ENCODE data around the gene TMEM259.

The TMEM259 gene

DNA sequence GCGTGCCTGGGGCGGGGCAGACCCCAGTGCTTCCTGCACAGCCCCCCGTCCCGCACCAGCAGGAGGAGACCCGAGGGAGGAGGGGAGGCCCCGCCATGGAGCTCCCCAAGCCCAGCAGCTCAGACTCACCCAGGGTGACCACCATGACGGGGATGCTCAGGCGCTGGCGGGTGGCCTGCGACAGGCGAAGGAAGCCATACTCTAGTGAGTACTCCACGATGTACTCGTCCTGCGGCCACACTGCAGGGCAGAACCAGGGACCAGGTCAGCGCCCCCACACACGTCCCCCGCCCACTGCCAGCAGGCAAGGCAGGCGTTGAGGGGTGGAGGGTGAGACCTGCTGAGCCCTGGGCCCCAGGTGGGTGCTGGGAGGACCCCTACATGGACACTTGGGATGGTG is 8.6 kb downstream of the TMEM259 start:
- TF ChIP-seq RAD21 (IDR thresholded peaks at IDR 0.05; ENCODE audit: low read depth) (no peak), CEBPB (IDR thresholded peaks at IDR 0.05) (no peak), EP300 (IDR thresholded peaks at IDR 0.05; ENCODE audit: borderline replicate concordance) (no peak), ZBTB7A (IDR thresholded peaks at IDR 0.05; ENCODE audit: low read depth) (no peak), EGR1 (IDR thresholded peaks at IDR 0.05) (no peak), YY1 (IDR thresholded peaks at IDR 0.05; ENCODE audit: low read depth) (no peak), TAF1 (IDR thresholded peaks at IDR 0.05; ENCODE audit: low read depth) (no peak), CREB1 (IDR thresholded peaks at IDR 0.05; ENCODE audit: low read depth) (no peak), FOXM1 (IDR thresholded peaks at IDR 0.05; ENCODE audit: borderline replicate concordance, low read depth) (no peak), TEAD4 (IDR thresholded peaks at IDR 0.05) (no peak), NFIC (IDR thresholded peaks at IDR 0.05) (no peak), TCF12 (IDR thresholded peaks at IDR 0.05; ENCODE audit: low read depth) (no peak)
- TF ChIP-seq, protein P1, sequence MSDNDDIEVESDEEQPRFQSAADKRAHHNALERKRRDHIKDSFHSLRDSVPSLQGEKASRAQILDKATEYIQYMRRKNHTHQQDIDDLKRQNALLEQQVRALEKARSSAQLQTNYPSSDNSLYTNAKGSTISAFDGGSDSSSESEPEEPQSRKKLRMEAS (IDR thresholded peaks at IDR 0.05) = no peak
- TF ChIP-seq, protein P2, sequence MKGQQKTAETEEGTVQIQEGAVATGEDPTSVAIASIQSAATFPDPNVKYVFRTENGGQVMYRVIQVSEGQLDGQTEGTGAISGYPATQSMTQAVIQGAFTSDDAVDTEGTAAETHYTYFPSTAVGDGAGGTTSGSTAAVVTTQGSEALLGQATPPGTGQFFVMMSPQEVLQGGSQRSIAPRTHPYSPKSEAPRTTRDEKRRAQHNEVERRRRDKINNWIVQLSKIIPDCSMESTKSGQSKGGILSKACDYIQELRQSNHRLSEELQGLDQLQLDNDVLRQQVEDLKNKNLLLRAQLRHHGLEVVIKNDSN (IDR thresholded peaks at IDR 0.05) = no peak
- TF ChIP-seq, protein P3, sequence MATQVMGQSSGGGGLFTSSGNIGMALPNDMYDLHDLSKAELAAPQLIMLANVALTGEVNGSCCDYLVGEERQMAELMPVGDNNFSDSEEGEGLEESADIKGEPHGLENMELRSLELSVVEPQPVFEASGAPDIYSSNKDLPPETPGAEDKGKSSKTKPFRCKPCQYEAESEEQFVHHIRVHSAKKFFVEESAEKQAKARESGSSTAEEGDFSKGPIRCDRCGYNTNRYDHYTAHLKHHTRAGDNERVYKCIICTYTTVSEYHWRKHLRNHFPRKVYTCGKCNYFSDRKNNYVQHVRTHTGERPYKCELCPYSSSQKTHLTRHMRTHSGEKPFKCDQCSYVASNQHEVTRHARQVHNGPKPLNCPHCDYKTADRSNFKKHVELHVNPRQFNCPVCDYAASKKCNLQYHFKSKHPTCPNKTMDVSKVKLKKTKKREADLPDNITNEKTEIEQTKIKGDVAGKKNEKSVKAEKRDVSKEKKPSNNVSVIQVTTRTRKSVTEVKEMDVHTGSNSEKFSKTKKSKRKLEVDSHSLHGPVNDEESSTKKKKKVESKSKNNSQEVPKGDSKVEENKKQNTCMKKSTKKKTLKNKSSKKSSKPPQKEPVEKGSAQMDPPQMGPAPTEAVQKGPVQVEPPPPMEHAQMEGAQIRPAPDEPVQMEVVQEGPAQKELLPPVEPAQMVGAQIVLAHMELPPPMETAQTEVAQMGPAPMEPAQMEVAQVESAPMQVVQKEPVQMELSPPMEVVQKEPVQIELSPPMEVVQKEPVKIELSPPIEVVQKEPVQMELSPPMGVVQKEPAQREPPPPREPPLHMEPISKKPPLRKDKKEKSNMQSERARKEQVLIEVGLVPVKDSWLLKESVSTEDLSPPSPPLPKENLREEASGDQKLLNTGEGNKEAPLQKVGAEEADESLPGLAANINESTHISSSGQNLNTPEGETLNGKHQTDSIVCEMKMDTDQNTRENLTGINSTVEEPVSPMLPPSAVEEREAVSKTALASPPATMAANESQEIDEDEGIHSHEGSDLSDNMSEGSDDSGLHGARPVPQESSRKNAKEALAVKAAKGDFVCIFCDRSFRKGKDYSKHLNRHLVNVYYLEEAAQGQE (IDR thresholded peaks at IDR 0.05; ENCODE audit: low read depth) = no peak

DNA sequence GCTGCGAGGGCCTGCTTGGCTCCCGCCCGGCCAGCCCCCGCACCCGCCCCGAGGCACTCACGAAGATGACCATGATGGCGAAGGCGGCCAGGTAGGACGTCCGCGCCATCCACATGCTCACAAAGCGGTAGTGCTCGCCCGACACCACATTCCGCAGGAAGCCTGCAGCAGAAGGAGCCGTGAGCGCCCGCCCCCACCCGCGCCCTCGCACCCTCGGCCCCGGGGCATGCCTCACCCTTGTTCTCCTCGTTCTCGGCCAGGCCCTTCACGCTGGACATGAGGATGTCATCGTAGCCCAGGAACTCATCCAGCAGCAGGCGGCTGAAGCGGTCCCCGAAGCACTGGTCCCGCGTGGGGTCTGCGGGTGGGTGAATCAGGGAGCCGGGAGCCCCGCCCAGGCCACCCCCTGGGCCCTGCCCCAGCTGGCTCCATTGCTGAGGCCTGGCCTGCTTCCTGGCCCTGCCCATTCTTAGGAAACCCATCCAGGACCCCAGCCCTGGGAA is 9.0 kb downstream of the TMEM259 start:
- TF ChIP-seq EGR1 (IDR thresholded peaks at IDR 0.05) (no peak), NFIC (IDR thresholded peaks at IDR 0.05) (no peak), CREB1 (IDR thresholded peaks at IDR 0.05; ENCODE audit: low read depth) (no peak), YY1 (IDR thresholded peaks at IDR 0.05; ENCODE audit: low read depth) (no peak), EP300 (IDR thresholded peaks at IDR 0.05; ENCODE audit: borderline replicate concordance) (no peak), TEAD4 (IDR thresholded peaks at IDR 0.05) (no peak)
- TF ChIP-seq, protein P3 (IDR thresholded peaks at IDR 0.05; ENCODE audit: low read depth) = no peak

DNA sequence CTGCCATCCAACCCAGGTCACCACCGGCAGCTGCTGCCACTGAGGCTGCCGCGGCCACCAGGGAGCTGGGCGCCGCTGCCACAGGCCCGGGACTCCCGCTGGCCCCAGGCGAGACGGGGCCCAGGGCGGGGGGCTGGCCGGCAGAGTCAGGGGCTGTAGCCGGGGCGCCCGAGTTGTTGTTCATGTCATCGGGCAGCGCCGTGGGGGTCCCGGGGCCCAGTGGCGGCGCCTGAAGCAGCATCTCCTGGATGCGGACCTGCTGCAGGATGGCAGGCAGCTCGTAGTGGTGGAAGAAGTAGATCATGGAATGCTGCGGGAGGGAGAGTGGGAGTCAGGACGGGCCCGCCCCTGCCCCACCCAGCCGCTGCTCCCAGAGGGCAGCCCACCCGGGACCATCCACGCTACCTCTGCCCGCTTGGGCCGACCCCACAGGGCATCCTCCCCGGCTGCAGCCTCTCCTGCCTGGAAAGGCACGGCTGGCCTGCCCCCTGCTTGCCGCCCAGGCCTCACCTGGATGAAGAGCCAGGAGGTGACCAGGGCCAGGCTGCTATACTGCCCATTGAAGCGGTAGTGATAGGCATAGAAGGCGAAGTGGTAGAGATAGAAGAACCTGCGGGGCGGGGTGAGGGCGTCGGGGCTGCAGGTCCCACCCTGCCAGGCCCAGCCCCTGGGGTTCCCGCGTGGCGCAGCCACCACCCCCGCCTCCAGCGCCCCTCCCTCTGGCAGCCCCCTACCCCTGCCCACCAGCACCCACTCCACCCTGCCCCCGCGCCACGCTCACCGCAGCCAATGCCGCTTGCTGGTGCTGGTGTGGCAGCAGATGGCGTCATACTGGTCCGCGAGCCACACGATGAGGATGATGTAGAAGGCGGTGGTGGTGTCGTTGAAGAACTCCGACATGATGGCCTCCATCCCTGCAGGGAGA is 10.1 kb downstream of the TMEM259 start:
- TF ChIP-seq EP300 (IDR thresholded peaks at IDR 0.05; ENCODE audit: borderline replicate concordance) = no peak
- no peak for TF ChIP-seq ZBTB7A (IDR thresholded peaks at IDR 0.05; ENCODE audit: low read depth)
- no peak for TF ChIP-seq TCF12 (IDR thresholded peaks at IDR 0.05; ENCODE audit: low read depth)
- TF ChIP-seq EGR1 (IDR thresholded peaks at IDR 0.05) = no peak
- TF ChIP-seq RAD21 (IDR thresholded peaks at IDR 0.05; ENCODE audit: low read depth) = no peak
- TF ChIP-seq TEAD4 (IDR thresholded peaks at IDR 0.05) = no peak
- TF ChIP-seq, protein P3 (IDR thresholded peaks at IDR 0.05; ENCODE audit: low read depth) = no peak
- TF ChIP-seq, protein P2 (IDR thresholded peaks at IDR 0.05) = no peak
- TF ChIP-seq YY1 (IDR thresholded peaks at IDR 0.05; ENCODE audit: low read depth) = no peak
- TF ChIP-seq CREB1 (IDR thresholded peaks at IDR 0.05; ENCODE audit: low read depth) = no peak
- TF ChIP-seq, protein P1 (IDR thresholded peaks at IDR 0.05) = no peak
- TF ChIP-seq CEBPB (IDR thresholded peaks at IDR 0.05) = no peak
- no peak for TF ChIP-seq TAF1 (IDR thresholded peaks at IDR 0.05; ENCODE audit: low read depth)
- no peak for TF ChIP-seq NFIC (IDR thresholded peaks at IDR 0.05)
- TF ChIP-seq FOXM1 (IDR thresholded peaks at IDR 0.05; ENCODE audit: borderline replicate concordance, low read depth) = no peak

All from Ishikawa (cell line).